ENCODE measurements around the gene MAP3K12. TPM values are rescaled to one million over a fixed set of nuclear protein-coding genes. Genes with fewer than 3 reads are reported as not detected.
A peak's percentile ranks its signal among the peaks of the same experiment; 100 is the strongest.

Gene MAP3K12
- total and polyA plus RNA-seq, 2 of the 8 experiments (the other 6 are each of a cell fraction or from before 2014, with no cell fraction given), result 23.4 to 42.7 TPM

DNA sequence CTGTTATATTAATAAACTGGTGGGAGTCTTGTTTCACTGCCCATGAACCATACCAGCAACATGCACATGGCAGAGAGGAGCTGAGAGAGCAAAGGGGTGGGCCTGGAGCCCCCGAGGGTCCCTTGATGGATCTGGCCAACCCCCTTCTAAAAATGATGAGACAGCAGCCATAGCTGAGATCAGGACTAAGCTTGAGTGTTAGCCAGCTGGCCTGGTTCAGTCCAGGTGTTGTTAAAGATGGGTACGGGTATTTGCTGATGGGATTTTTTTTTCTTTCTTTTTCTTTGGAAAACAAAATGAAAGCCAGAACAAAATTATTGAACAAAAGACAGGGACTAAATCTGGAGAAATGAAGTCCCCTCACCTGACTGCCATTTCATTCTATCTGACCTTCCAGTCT, 31.4 kb downstream of the MAP3K12 start:
- no peak overlapping the region for H3K27ac ChIP-seq (ENCODE audit: low read depth, low read length)
- no peak overlapping the region for H4K5ac ChIP-seq (ENCODE audit: insufficient read length, low read depth, low read length)
- no peak overlapping the region for H2AFZ ChIP-seq (ENCODE audit: low read length)
- WGBS, 2 experiments (ENCODE audit: extremely low coverage in 1 of 2, insufficient coverage in 1 of 2, insufficient read length in 1 of 2, insufficient replicate concordance in 2 of 2, low coverage in 1 of 2, low lambda C conversion rate in 2 of 2, missing lambda C conversion rate in 1 of 2), result 100% methylated on average over 2 of the region's 2 CpGs; no CpG with 5 or more reads in 1 of the 2 experiments
- no peak overlapping the region for H2BK20ac ChIP-seq (ENCODE audit: low read length)
- H3K4ac ChIP-seq (replicated peaks; ENCODE audit: insufficient read length, low read depth, low read length), result no peak overlapping the region
- H4K20me1 ChIP-seq (replicated peaks in 1 of 2; ENCODE audit: control insufficient read depth in 1 of 2, insufficient read depth in 2 of 2, low read length in 2 of 2), result peaks cover 36 to 40% of the 10 kb centered on the region in 2 experiments
- H2BK120ac ChIP-seq (replicated peaks; ENCODE audit: low read depth, low read length), result no peak overlapping the region
- peaks cover 0 to 3% (median 0%) of the 10 kb centered on the region in 4 experiments; a peak in 2 of 7 replicates for H3K4me1 ChIP-seq (replicated peaks in 1 of 4; ENCODE audit: control insufficient read depth in 3 of 4, insufficient read depth in 4 of 4, low read length in 3 of 4)
- H3K23ac ChIP-seq (ENCODE audit: insufficient read length), result no peak overlapping the region
- H2BK12ac ChIP-seq (ENCODE audit: low read depth, low read length), result no peak overlapping the region
- H3K56ac ChIP-seq (replicated peaks; ENCODE audit: insufficient read length, low read depth, low read length), result no peak overlapping the region
- H3K27me3 ChIP-seq (replicated peaks in 1 of 4; ENCODE audit: control insufficient read depth in 3 of 4, extremely low read depth in 1 of 4, insufficient read depth in 3 of 4, low read length in 3 of 4), result no peaks in the 10 kb centered on the region
- no peak for DNase-seq (ENCODE audit: low read depth in 1 of 2, low spot score in 2 of 2)
- ChIA-PET POLR2A (ENCODE audit: partially characterized antibody) (interaction anchor here (0.6 to 67.0 kb wide), 7 partner anchors 0 to 259 kb away, joined by 3 to 3397 read pairs (median 4); partner anchors contain the start of genes MAP3K12, NPFF, PCBP2 and PRR13), CTCF (ENCODE audit: partially characterized antibody) (interaction anchor here (0.6 to 2.0 kb wide), 5 partner anchors 8 to 15 kb away, joined by 3 to 6 read pairs (median 3); no protein-coding TSS in a partner anchor)
- H2BK15ac ChIP-seq (ENCODE audit: low read length), result no peak overlapping the region
- no peak overlapping the region for H3K4me2 ChIP-seq (ENCODE audit: insufficient read depth in 1 of 2, low read depth in 2 of 2, low read length in 2 of 2)
- H3K36me3 ChIP-seq (ENCODE audit: control insufficient read depth in 2 of 4, insufficient read depth in 4 of 4, low read length in 3 of 4), result peaks cover 84 to 100% (median 93%) of the 10 kb centered on the region in 4 experiments
- no peak overlapping the region for H3K14ac ChIP-seq (ENCODE audit: insufficient read length)
- peaks cover 0 to 63% of the 10 kb centered on the region in 2 experiments; a peak in 2 of 4 replicates for H3K79me2 ChIP-seq (ENCODE audit: control insufficient read depth in 1 of 2, insufficient read depth in 2 of 2, low read length in 2 of 2)
- no peak overlapping the region for H3K9ac ChIP-seq (replicated peaks in 1 of 4; ENCODE audit: extremely low read depth in 1 of 4, low read depth in 3 of 4, low read length in 3 of 4)
- no peak overlapping the region for H3K4me3 ChIP-seq (ENCODE audit: extremely low read depth in 1 of 4, insufficient read depth in 2 of 4, low read depth in 3 of 4, low read length in 4 of 4)
- TF ChIP-seq KDM4A (IDR thresholded peaks at IDR 0.05; ENCODE audit: low read depth, low read length, severe bottlenecking), result no peak
- TF ChIP-seq RFX5 (IDR thresholded peaks at IDR 0.05; ENCODE audit: borderline replicate concordance, low read depth, low read length), result no peak
- no peak for TF ChIP-seq BCL11A (IDR thresholded peaks at IDR 0.05; ENCODE audit: low read depth in 2 of 2, low read length in 2 of 2)
- TF ChIP-seq POLR2A (IDR thresholded peaks at IDR 0.05; ENCODE audit: control extremely low read depth in 1 of 2, low read depth in 2 of 2, low read length in 2 of 2), result peak in 1 of 2 experiments; percentile 57; a peak in 1 of 3 replicates
- TF ChIP-seq MAFK (IDR thresholded peaks at IDR 0.05; ENCODE audit: low read depth, low read length), result no peak
- no peak for TF ChIP-seq ASH2L (IDR thresholded peaks at IDR 0.05; ENCODE audit: low read length)
- H4K91ac ChIP-seq (replicated peaks; ENCODE audit: insufficient read length, low read length), result no peak overlapping the region
- no peak overlapping the region for H4K8ac ChIP-seq (ENCODE audit: extremely low read depth, insufficient read depth, low read length)
- H3K9me3 ChIP-seq (ENCODE audit: insufficient read depth in 2 of 2, low read depth in 1 of 2, low read length in 1 of 2), result no peaks in the 10 kb centered on the region
- H2BK5ac ChIP-seq (ENCODE audit: low read depth, low read length), result no peak overlapping the region
- peaks cover 7% of the 10 kb centered on the region for H3K79me1 ChIP-seq (ENCODE audit: low read depth, low read length)
- H2AK5ac ChIP-seq (ENCODE audit: low read depth, low read length), result no peak overlapping the region
- H3K18ac ChIP-seq (ENCODE audit: extremely low read depth, low read length), result no peak overlapping the region
- no peaks in the 10 kb centered on the region; the same call in 1 of the 2 replicates for H3K23me2 ChIP-seq (ENCODE audit: low read depth, low read length)
- no peak for FAIRE-seq
